ENCODE measurements around the gene MAP1B.
"Not testable (repeated sequence)": the region's sequence is repeated elsewhere in the genome, so short reads cannot be mapped to it uniquely, and the experiment has no call there.

Gene MAP1B

DNA sequence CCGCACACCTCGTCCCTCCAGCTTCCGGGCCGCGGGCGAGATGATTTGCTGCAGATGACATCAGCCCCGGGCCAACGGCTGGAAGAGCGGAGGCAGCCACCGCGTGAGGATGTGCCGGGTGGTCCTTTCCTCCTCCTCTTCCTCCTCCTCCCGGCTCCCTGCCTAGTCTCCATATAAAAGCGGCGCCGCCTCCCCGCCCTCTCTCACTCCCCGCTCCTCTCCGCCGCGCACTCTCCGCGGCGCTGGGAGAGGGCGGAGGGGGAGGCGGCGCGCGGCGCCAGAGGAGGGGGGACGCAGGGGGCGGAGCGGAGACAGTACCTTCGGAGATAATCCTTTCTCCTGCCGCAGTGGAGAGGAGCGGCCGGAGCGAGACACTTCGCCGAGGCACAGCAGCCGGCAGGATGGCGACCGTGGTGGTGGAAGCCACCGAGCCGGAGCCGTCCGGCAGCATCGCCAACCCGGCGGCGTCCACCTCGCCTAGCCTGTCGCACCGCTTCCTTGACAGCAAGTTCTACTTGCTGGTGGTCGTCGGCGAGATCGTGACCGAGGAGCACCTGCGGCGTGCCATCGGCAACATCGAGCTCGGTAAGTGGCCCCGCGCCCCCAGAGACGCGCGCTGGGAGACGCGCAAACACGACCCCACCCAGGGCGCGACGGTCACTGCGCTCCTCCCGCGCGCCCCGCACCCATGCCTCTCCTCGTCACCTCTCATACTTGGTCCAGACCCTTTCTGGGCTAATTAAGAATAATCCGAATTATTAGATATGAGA is at the start of gene MAP1B:
MAP1B (plus strand) TSS at position 345 of the 770 bp plus-strand sequence; CDS start at position 402, 57 bp downstream.
- no peak for DNase-seq

DNA sequence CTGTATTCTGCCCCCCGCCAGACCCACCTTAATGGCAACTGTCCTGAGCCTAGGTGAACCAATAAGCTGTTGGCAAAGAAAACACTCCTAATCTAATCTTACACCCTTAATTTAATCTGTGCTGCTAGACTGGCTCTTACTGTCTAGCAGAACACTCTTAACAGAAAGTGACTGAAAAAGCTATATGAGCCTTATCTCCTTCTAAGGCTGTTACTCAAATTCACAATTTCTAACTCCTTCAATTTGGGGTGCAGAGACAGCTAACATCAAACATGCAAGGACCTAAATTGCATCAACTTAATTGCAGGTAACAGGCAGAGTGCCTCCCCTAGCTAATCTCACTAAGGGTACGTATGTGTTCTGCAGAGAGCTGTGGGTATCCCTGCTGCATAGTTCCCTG is 49.5 kb upstream of the MAP1B start:
- no peak for DNase-seq

DNA sequence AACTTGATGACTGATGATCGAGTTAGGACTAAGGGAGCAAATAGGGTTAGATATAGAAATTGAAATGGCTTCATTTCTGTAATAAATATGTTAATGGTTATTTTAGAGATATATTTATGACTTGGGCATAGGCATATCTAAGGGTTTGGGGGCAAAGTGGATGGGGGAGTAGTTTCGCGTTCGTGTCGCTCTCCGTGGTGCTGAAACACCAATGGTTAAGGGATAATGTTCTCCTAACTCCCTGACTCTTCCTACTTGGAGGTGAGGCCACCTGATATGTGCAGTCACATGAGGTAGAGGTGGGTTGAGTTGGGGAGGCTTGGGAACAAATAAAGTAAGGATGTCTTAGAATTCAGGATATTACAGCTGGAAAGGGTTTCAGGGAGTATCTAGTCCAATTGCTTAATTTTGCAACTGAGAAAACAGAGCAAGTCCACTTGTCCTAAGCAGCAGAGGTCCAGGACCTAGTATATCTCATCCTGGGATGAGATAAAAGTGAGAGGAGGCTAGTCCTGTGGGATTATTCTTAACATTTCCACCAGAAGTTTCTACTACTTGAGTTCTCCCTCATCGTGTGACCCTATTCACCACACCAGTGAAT is 44.0 kb upstream of the MAP1B start:
- DNase-seq: no peak

DNA sequence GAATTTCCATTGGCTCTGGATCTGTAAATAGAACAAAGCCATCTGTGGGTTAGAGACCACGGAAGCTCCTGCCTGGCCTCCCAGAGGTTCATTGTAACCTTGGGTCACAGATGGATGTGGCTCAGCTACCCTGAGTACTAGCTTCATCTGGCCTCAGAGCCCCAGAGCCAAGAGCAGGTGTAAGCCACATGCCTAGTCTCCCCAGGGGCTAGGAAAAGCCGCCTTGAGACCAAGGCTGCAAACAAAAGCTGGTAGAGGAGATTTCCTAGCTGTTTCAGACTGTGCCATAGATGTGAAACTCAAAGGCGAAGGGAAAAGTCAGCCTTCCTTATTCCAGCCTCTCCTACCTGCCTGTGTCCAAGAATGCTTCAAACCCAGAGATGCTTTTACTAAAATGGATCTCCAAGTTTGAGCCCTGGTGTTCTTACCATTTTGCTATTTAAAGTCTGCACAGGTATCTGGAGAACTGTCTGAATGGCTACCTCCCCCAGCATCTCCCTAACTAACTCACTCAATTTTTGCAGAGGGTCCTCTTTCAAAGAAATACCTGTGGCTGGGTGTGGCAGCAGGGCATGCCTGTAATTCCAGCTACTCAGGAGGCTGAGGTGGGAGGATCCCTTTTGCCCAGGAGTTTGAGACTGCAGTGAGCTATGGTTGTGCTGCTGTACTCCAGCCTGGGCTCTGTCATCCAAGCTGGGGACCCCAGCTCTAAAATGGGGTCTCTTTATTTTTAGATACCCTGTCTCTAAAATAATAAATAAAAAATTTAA is 42.3 kb upstream of the MAP1B start:
- DNase-seq: no peak

DNA sequence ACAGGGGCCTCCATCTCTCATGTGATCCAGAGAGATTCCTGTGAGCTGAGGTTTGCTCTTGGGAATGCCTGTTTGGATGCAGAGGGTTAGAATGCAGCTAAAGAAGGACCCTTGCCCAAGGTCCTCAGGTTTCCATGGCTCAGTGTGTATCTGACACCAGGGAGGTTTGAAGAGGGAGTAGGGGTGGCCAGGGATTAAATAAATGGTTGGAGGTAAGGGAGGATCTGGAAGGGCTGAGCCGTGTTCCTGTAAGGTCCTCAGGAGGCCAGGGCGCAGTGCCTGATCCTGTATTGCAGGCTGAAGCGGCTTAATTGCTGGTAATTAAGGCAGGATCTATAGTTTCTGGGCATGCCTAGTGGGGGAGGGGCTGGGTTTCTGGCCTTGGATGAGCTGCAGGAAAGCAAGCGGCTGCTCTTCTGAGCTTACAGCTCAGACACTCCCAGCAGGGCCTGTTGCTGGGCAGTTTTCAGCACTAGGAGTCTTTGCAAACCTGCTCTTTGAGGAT is 41.5 kb upstream of the MAP1B start:
- no peak for DNase-seq

DNA sequence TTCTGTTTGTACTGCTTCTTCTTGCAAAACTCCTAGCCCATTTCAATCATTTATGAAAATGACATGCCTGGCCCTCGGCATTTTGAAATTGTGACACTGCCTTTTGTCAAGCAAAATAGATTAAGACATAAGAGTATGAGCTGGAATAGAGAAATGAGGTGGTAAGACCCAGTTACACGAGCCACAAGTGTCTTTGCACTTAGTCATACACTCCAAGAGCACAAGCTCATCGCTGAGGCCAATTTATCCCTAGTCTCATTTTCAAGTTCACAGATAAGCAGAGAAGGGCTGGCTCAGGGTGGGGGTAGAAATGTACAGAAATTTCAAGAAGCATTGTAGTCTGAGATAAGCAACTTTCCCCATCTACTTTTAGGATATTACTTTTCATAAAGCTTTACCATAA is 40.6 kb upstream of the MAP1B start:
- DNase-seq: no peak

DNA sequence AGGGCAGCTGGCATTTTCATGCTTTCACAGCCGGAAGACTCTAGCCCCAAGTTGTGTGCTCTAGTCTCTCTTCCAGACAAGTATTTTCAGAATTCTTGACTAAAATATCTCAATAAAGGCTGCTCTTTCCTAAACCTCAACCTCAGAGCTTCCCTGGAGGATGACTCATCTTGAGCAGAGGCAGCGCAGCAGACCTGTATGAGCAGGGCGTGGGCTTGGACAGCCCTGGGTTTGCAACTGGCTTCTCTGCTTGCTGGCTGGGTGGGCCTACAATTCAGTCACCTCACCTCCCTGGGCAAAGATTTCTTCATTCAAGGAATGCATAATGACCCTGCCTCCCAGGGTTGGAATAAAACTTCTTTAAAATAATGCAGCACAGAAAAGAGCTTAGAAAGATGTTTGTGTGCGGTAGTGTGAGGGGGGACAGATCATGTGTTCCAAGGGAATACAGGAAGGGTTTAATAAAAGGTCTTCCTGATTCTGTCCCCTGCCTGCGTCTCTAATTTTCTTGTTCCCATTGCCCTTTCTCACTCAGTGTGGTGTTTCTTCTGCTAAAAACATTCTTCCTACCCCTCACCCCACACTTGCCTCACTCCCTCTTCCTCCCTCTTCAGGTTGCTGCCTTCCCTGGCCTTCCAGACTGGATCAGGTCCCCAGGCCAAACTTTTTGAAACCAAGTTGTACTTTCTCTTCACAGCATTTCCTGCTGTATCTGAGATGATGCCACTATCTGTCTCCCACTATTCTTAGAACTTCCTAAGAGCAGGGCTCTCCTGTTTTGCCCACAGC is 39.4 kb upstream of the MAP1B start:
- DNase-seq: no peak

DNA sequence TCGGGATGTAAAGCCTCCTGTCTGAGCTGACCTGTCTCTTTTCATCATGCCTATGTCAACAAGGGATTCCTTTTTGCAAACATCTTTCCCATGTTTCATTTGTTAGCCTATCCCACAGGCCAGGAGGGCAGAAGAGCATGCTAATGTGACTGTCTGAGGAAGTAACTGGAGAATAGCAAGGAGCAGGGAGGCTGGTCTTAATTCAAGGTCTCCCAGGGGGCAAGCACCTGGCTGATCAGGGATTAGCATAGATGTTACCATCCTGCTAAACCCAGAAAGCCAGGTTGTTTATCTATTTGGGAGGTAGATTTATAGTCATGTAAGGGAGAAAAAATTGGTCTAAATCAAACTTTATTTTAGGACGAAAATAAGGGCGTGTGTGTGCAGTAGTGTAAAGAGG is 36.7 kb upstream of the MAP1B start:
- DNase-seq: no peak

DNA sequence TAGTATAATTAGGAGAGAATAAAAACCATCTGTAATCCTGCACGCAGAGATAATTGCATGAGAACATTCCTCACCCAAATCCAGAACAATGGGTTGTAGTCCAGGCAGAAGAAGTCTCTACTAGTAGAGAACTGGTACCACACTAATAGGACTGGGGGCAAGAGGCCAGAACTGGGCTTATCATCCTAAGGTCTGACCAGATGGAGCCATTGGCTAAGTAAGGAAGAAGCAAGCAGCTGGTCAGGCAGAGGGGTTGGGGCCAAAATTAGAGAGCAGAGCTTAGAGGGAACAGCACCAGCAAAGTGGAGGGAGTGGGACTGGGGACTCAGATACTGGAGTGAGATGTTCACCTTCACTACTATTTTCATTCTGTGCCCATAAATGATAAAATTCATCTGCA is 35.4 kb upstream of the MAP1B start:
- no peak for DNase-seq

DNA sequence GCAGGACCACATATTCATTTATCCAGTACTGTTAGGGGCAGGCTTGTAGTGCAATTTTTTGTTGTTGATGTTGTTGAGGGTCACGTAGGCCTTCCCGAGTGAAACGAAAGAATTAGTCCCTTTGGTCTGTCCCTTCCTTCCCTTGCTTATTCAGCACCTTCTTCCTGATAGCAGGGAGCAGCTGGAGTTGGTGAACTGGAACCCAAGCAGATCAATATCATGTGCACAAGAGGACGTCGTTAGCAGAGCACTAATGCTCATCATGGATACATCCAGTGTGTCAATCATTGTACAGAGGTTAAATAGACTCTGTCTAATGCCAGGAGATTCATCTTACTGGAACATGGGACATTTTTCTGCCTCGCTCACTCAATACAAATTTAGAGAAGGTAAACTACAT is 33.0 kb upstream of the MAP1B start:
- DNase-seq: no peak

DNA sequence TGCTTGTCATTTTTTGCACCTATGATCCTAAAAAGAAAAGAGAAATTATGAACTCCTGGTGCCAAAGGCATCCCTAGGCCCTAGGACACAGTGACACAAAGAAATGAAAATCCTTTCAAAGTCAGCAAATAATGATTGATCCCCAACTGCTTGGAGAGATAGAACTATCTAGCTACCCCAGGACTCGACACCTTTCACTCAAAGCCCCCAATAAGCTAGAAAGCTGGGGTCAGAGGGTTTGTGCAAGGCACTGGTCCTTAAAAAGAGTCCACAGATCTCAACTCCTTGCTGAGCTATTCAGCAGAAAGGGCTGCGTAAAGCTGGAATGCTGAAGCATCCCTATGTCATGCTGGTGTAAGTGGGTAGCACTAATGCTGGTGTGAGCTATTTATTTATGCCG is 31.8 kb upstream of the MAP1B start:
- no peak for DNase-seq

DNA sequence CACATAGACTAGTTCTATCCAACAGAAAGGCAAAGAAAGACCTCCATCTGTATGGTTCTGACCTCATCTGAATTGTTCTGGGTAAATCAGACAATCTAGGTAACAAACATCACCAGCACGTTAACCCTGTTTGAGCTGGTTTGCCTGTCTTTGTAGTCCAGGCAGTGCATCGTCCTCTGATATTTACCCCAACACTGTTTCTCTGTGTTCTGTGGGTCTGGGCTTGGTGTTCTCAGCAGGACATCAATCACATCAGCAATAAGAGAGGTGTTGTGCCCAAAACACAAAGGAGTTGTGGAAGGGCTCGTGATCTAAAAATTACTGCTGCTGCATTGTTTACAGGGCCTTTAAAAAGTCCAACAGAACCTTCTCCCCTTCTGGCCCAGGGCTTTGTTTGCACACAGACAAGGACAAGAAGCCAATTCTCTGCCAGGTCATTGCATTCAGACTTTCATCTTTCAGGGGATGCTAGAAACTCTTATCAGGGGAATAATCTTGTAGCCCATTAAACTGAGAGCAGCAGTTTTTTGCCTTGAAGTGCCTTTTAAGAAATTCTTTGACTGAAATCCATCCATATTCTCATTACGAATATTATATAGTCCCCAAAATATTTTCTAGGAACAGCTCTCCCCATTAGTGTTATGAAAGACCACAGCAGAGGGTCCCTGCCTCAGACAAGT is 30.5 kb upstream of the MAP1B start:
- DNase-seq: no peak

DNA sequence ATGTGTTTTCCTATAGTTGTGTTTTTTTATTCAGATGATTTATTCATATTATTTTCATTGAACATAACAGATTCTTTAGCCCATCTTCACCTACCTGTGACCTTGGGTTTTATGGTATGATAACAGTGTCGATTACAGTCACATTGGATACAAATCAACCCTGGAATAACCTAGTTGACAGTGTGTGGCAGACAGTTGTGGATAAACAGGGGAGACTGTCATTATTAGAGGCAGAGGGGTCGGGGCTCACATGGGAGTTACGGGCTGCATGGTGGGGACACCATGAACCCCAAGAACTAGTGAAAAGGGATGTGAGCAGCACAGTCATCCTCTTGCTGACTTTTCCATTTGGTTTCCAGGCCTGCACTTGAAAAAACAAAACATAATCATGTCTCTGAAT is 29.9 kb upstream of the MAP1B start:
- no peak for DNase-seq

DNA sequence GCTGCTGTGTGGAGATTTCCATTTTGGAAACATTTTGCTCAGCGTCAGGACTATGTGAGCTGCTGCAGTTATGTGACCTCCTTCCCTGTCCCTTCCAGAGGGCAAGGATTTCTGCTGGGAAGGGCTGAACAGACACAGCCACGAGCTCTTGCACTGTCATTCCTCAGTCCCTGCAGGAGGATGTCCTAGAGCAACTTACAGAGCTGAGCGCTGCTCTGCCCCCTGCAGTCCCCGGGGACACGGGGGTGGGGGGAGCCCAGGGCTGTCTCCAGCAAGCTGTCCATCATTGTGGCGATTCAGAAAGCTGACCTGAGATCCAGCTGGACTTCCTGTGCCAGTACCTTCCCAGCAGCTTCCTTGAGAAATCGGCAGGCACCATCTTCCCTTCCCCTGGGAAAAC is 28.0 kb upstream of the MAP1B start:
- DNase-seq: no peak

DNA sequence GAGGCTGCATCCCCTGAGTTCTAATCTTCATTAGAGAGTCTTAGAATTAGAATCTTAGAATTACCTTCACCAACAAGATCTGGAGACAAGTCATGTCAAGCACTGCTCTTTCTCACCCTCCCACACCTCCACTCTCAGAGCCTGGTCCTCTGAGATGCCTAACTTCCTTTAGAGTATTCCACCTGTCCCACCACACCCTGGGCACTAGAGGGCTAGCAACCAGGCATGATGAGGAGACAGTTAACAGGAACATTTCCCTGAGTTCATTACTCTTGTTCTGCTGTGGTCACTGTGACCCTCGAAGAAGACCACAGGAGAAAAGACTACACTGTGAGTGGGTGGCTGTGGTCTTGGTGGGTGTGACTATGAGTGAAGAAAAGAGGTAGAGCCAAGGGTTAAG is 25.2 kb upstream of the MAP1B start:
- DNase-seq: no peak

DNA sequence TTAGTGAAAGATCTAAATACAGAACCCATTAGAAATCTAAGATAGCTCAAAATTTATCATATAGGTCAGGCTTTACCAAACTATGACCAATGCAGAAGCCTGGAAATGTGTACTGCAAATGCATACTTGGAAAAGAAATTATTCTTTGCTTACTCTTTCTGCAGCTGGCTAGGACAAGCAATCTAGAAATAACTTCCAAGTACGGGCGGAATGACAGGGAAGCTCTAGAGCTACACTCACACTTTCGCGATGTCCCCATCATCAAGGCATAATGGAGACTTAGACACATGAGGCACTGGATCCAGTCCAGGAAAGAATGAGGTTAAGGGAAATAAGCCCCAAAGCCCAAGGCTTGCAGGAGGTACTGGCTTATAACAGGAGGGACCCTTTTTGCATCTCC is 22.4 kb upstream of the MAP1B start:
- DNase-seq: no peak

DNA sequence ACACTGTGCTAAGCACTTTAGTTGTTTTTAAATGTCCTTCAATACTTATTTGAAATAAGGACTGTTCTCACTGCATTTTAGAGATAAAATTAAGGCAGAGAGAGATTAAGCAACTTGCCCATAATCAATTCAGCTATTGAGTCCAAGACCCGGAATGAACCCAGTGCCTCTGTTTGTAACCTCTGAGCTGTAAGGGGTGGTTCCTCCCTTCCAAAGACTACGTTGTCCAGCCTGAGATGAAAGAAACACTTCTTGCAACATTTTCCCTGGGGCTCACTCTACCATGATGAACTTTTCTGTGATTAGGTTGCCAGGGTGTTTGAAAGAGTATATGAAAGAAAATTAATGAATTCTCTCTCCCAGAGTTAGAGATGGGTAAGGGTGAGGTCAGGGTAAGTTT is 22.0 kb upstream of the MAP1B start:
- no peak for DNase-seq

DNA sequence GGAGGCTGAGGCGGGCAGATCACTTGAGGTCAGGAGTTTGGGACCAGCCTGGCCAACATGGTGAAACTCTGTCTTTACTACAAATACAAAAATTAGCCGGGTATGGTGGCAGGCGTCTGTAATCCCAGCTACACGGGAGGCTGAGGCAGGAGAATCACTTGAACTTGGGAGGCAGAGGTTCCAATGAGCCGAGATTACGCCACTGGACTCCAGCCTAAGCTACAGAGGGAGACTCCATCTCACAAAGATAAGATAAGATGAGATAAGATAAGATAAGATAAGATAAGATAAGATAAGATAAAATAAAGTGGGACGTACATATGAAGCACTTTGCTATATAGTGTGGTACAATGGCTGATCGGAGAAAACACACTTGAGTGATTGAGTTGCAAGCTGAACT is 17.6 kb upstream of the MAP1B start:
- not testable (repeated sequence) for DNase-seq

DNA sequence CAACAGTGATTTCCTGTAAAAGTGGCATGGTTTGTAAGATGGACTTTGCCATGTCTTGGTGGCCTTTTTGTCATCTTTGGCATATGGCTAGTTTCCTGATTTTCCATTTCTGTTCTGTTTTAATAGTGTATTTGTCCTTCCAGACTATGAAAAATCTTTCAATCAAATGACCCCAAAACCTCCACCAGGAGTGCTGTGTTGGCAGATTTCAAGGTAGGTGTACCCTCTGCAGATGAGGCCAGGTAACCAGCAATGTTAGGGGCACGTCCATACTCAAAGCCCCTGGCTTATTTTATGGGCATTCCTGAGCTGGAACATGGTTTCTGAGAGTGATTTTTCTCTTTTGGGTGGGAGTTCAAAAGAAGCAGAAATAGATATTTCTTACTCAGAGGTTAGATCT is 15.2 kb upstream of the MAP1B start:
- no peak for DNase-seq

DNA sequence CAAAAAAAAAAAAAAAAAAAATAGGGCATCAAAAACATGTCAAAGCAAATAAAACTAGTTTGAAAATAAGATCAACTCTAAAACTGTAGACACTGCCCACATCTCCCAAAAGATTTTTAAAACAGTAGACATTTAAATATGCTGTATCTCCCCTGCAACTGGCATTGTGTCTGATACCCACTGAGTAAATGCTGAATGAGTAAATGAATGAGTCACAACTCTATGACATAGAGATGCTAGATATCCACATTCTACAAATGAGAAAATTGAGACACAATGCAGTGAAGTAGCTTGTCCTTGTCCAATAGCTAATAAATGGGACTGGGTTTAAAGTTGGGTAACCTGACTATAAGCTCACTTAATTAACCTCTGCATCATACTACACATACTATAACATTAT is 14.1 kb upstream of the MAP1B start:
- no peak for DNase-seq

DNA sequence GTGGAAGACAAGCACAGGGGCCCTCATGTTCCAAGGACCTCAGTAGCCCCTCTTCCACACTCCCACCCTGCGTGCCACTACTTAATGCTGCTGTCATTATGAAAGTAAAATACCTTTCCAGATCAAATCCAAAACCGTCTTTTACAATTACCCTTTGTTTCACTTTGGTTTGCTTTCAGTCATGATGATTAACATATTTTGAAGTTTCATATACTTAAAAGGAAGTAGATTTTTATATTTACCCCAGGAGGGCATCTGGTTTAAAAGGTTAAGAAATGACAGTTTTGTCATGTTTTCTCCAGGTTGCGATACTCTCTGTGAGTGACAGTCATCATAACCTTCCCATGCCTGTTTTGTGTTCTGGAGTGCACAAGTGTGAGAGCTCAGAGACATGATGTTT is 13.5 kb upstream of the MAP1B start:
- DNase-seq: no peak

DNA sequence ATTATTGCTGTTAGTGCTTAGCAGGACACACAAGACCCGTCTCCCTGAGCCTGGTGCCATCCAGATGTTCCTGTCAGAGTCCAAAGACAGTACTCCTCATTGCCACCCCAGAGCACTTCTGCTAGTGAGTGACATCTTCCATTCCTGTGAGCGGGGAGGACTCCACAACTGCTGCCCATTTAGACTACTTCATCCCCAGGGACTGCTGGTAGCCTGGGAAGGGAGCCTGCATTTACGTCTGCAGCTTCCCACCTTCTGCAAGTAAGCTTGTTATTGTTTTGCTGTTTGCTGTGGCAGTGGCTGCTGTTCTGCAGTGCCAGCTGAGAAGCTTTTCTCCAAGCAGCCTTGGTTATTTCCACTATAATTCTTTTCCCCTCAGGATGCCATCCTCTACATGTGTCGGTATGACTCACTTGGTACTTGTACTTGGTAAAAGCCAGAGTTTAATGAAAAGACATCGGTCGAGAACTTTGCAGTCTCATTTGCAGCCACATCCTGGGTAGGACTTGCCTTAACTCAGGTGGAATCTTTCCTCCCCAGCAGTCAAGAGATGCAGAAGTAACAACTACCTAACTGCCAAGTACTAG is 10.6 kb upstream of the MAP1B start:
- no peak for DNase-seq

All from activated CD8-positive, alpha-beta memory T cell treated with anti-CD3 and anti-CD28 coated beads for 24 hours (primary cell).